MM.1S (cell line): ENCODE data around the gene UNC13A.

ENCODE experiments used
- DNase-seq: peaks from one replicate; pipeline ENCODE4 v3.0.0-alpha.2; 2015
- H2AFZ ChIP-seq: fragments of 300-600 bp; sonication (generic); 2 replicates; pipeline ENCODE4 v1.6.0; 2016; ENCODE audit warnings: antibody characterized with exemption, low read length
- H3F3A ChIP-seq: fragments of 300-600 bp; sonication (generic); 2 replicates; pipeline ENCODE4 v1.6.1; 2016; ENCODE audit warnings: mild to moderate bottlenecking, antibody characterized with exemption, low read length, moderate library complexity, mixed read lengths; ENCODE audit not compliant: insufficient read depth
- H3K27ac ChIP-seq: fragments of 300-600 bp; sonication (generic); 2 replicates; pipeline ENCODE4 v1.5.1; 2016; ENCODE audit warnings: mild to moderate bottlenecking, low read length
- H3K27me3 ChIP-seq: fragments of 300-600 bp; sonication (generic); replicated peaks from 2 replicates; pipeline ENCODE4 v1.6.0; 2016; ENCODE audit warnings: low read length; ENCODE audit not compliant: insufficient read depth
- H3K36me3 ChIP-seq: fragments of 300-600 bp; sonication (generic); replicated peaks from 2 replicates; pipeline ENCODE4 v1.6.1; 2016; ENCODE audit warnings: mild to moderate bottlenecking, low read length, mixed read lengths; ENCODE audit not compliant: insufficient read depth
- H3K4me1 ChIP-seq: fragments of 300-600 bp; sonication (generic); 2 replicates; pipeline ENCODE4 v1.6.1; 2016; ENCODE audit warnings: low read length, mixed read lengths
- H3K4me2 ChIP-seq: fragments of 300-600 bp; sonication (generic); 2 replicates; pipeline ENCODE4 v1.6.0; 2016; ENCODE audit warnings: low read depth, low read length
- H3K4me3 ChIP-seq: fragments of 300-600 bp; sonication (generic); 2 replicates; pipeline ENCODE4 v1.5.1; 2016; ENCODE audit warnings: low read length, mixed read lengths
- H3K79me2 ChIP-seq: fragments of 300-600 bp; sonication (generic); 2 replicates; pipeline ENCODE4 v1.6.1; 2016; ENCODE audit warnings: mixed run types, low read length, mixed read lengths
- H3K9ac ChIP-seq: fragments of 300-600 bp; sonication (generic); 2 replicates; pipeline ENCODE4 v1.6.1; 2016; ENCODE audit warnings: low read length, mixed read lengths
- H3K9me2 ChIP-seq: fragments of 300-600 bp; sonication (generic); replicated peaks from 2 replicates; pipeline ENCODE4 v1.6.1; 2016; ENCODE audit warnings: mild to moderate bottlenecking, low read length, mixed read lengths; ENCODE audit not compliant: insufficient read depth
- H3K9me3 ChIP-seq: fragments of 300-600 bp; sonication (generic); replicated peaks from 2 replicates; pipeline ENCODE4 v1.6.1; 2016; ENCODE audit warnings: mild to moderate bottlenecking, low read length, mixed read lengths; ENCODE audit not compliant: insufficient read depth
- H4K20me1 ChIP-seq: fragments of 300-600 bp; sonication (generic); 2 replicates; pipeline ENCODE4 v1.6.1; 2016; ENCODE audit warnings: mild to moderate bottlenecking, low read length, moderate library complexity, mixed read lengths; ENCODE audit not compliant: insufficient read depth
- CTCF ChIP-seq: fragments of 300-600 bp; sonication (generic); IDR thresholded peaks from 2 replicates; pipeline ENCODE4 v1.5.1; 2016; ENCODE audit warnings: antibody characterized with exemption, low read length, mixed read lengths
- EZH2 ChIP-seq: fragments of 300-600 bp; sonication (generic); optimal IDR thresholded peaks from 2 replicates; pipeline ENCODE3; 2017; ENCODE audit warnings: low read depth, mild to moderate bottlenecking, antibody characterized with exemption, low read length, mixed read lengths
- EZH2phosphoT487 ChIP-seq: fragments of 300-600 bp; sonication (generic); IDR thresholded peaks from 2 replicates; pipeline ENCODE4 v1.6.1; 2018; ENCODE audit warnings: antibody characterized with exemption, low read length

The UNC13A gene

DNA sequence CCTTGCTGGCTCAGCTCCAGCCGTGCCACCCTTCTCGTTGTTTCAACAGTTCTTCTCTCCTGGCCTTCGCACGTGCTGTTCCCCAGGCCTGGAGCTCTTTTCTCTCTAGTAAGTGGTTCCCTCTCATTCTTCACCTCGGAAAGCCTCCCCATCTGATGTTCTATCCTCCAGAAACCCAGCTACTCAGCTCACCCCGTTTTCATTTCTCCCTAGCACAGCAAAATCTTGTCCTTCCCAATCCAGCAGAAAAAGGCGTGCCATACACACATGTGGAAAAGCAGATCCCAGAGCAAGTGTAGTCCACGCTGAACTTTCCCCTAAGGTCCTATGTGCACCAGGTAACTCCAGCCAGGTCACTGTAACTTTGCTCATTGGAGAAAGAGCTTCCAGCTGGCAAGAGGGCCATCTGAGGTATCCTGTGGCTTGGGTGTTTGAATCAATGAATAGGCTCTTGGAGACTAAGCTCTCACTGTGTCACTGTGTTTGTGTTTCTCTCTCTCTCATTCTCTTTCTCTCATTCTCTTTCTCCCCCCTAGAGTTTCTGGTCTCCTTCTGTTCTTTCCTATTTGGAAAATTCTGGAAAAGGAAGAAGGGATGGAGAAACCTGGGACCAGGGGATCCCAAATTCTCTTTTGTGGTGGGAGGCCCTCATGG is 83.7 kb downstream of the UNC13A start:
- Histone ChIP-seq H3K27ac (no peak overlapping the region), H4K20me1 (no peaks in the 10 kb centered on the region), H3K9ac (no peak overlapping the region), H3K27me3 (peaks cover 60% of the 10 kb centered on the region), H3K4me1 (0 out of 2 replicates have a peak, but pooled peaks cover 6% of the 10 kb centered on the region), H3K4me2 (no peak overlapping the region), H3F3A (no peaks in the 10 kb centered on the region), H3K9me2 (no peaks in the 10 kb centered on the region), H2AFZ (no peak overlapping the region), H3K79me2 (no peaks in the 10 kb centered on the region), H3K36me3 (no peaks in the 10 kb centered on the region), H3K4me3 (no peak overlapping the region), H3K9me3 (no peaks in the 10 kb centered on the region)
- no peak for TF ChIP-seq EZH2phosphoT487
- TF ChIP-seq EZH2, result no peak
- no peak for TF ChIP-seq CTCF
- DNase-seq, result no peak

DNA sequence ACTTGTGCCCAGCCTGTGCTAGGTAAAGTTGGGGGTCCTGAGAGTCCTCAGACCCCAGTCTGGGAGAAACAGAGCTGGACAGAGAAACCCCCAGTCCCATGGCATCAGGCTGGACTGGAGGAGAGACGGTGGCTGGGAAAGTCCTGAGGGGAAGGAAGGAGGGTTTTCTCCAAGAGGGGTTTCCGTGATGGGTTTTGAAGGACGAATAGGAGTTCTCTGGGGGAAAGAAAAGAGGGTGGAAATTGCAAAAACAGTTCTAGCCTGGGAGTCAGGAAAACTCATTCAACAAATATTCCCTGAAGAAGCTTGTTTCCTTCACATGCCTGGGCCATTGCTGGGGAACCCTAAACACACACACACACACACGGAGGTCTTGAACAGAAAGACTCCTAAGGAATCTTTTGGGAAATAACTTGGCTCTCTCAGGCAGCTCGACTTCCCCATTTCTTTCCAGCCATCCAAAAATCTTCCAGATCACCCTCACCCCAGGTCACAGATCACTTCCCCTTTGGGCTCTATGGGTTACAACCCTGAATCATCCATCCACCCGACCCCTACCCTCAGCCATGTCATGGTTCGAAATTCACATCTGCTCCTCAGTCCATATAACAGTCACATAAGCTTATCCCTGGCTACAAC is 85.2 kb downstream of the UNC13A start:
- Histone ChIP-seq H3K9ac (no peak overlapping the region), H3K4me2 (no peak overlapping the region), H3K4me1 (0 out of 2 replicates have a peak, but pooled peaks cover 6% of the 10 kb centered on the region), H3F3A (no peaks in the 10 kb centered on the region), H3K9me2 (no peaks in the 10 kb centered on the region), H3K27me3 (peaks cover 72% of the 10 kb centered on the region), H3K27ac (no peak overlapping the region), H3K4me3 (no peak overlapping the region), H3K36me3 (no peaks in the 10 kb centered on the region), H3K79me2 (no peaks in the 10 kb centered on the region), H4K20me1 (no peaks in the 10 kb centered on the region), H2AFZ (no peak overlapping the region), H3K9me3 (no peaks in the 10 kb centered on the region)
- TF ChIP-seq EZH2, result no peak
- TF ChIP-seq EZH2phosphoT487, result no peak
- no peak for TF ChIP-seq CTCF
- DNase-seq, result no peak

- Histone ChIP-seq H3K9ac (no peak overlapping the region), H3K4me2 (no peak overlapping the region)
Measured at GRCh38 chr19:17602217-17602616, 85.9 kb downstream of the UNC13A start.

More at GRCh38 chr19:17602217-17602616, 85.9 kb downstream of the UNC13A start:
- Histone ChIP-seq H3K36me3 (no peaks in the 10 kb centered on the region), H3K27me3 (peaks cover 74% of the 10 kb centered on the region), H3K9me2 (no peaks in the 10 kb centered on the region), H3K79me2 (no peaks in the 10 kb centered on the region), H2AFZ (no peak overlapping the region), H3F3A (no peaks in the 10 kb centered on the region), H3K27ac (no peak overlapping the region), H4K20me1 (no peaks in the 10 kb centered on the region), H3K9me3 (no peaks in the 10 kb centered on the region), H3K4me3 (no peak overlapping the region), H3K4me1 (0 out of 2 replicates have a peak, but pooled peaks cover 6% of the 10 kb centered on the region)
- no peak for TF ChIP-seq CTCF
- TF ChIP-seq EZH2, result no peak
- TF ChIP-seq EZH2phosphoT487, result no peak
- DNase-seq, result no peak
